RPMI7951 (cell line): Measurements from ENCODE around the gene NRXN3. TPM values are rescaled to one million over a fixed set of nuclear protein-coding genes. Genes with fewer than 3 reads are reported as not detected.

Experiments used
- DNase-seq: peaks from one replicate; pipeline ENCODE4 v3.0.0-alpha.2; 2012; ENCODE audit warnings: low read depth
- total RNA-seq: library from RNA; depleted of rRNA; stranded (reverse); fragments of >200 nt; shearing (Covaris generic); gene quantifications from 2 replicates; pipeline ENCODE4 v1.2.3, GENCODE V29; 2014

NRXN3 gene
- total RNA-seq, 1 experiment from 2014 or later, result 0.24 TPM

DNA sequence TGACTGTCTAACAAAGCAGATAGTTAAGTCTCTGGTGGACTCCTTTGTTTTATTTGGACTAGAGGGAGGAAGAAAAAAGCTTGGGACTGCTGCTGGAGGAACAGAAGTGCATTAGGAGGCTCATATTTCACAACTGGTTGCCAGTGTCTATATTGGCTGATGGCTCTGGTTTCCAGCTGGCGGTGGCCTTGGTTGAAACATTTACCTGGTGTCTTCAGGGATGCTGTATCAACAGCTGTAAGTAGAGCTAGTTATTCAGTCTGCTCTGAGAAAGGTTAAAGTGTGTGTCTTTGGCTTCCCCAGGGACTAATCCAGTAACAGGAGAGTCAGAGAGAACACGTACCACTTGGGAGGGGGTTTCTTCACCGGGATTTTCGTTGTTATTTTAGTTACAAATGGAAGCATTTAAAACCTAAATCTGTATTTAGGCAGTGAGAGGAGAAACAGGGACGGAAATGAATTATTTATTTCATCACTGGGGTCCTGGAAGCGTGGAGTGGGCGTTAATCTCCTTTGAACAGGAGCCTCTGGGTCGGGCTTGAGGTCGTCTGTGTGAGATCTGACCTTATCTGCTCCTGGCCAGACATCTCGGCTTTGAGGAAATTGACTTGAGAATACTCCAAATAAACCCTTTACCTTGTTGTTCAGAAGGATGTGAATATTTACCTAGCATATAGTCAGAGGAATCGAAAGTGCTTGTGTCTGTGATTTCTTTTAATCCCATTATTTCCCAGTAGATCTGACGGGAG, 149.9 kb downstream of the NRXN3 start:
- DNase-seq, result no peak

DNA sequence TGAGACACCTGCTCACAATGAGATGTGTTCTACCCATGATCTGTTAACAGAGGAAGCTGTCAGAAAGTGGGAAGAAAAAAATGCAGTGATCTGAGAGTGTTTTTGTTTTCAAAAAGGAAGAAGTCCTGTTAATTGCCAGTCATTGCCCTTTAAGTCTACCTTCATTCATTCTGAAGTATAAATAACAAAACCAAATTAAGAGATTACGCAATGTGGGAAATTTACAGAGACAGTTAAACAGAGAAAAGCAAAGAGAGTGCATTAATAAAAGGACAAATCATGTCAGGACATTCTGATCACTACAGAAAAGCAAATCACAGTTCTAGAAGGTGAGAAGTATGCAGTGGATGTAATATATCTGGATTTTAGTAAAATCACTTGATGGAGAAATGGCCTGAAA, 154.2 kb downstream of the NRXN3 start:
- no peak for DNase-seq

DNA sequence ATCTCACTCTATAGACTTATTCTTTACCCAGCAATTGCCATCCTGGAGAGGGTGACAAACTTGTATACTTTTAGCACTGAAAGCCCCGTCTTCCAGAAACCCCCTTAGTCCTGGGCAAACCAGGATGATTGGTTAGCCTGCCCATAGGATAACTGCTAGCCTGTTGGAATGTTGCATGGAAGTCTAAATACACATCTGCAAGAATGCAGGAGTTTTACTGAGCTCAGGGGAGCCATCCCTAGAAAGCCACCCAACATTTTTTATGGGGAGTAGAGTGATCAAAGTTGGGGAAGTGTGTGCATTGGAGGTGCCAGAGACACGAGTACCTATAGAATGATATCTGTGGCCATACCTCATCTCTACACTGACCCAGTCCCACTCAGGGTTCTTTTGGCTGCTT, 155.7 kb downstream of the NRXN3 start:
- no peak for DNase-seq

DNA sequence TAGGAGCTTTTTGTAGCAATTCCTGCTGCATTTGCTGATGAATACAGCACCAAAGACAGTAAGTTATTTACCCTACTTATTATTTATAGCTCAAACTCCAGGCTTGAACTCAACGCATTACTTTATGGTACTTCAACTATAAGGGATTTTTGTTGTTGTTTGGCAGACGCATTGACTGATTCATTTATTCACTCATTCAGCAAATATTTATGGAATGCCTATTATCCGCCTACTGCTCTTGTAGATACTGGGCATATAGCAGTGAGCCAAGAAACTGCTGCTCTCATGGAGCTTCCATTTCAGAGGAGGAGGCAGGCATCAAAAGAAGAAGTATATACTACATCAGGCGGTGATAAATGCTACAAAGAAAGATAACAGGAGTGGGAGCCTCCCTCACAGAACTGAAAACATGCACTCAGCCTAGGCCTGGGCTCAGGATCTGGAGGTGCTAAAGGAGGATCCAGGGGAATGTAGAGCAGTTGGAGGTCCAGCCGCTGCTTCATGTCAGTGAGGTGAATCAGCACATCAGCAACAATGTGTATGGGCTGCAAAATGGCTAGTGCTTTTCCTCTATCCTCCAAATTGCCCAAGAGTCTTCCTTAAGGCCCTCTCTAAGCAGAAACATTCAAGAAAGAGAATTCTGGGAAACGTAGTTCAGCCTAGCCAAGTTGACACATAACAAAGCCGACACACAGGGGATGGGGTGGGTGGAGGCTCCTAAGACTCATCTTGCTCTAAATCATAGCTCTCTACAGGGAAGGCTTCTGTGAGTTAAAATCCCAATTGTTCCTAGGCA, 157.5 kb downstream of the NRXN3 start:
- DNase-seq, result no peak

DNA sequence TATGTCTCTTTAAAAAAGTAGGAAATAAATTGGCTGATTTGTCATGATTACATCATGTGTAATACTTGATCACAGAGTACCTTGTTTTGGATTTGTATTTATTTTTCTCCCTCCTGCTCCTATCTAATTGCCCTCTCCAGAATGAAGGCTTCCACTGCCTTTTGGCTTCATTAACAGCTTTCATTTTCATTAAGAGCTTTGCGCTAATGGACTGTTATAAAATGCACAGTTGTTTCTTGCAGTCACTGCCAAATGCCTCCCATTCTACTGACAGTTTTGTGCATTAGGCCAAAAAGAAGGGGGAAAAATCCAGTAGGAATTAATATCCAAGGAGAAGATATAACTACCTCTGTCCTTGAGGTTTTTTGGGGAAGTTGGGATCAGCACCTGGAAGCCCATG, 159.2 kb downstream of the NRXN3 start:
- no peak for DNase-seq

DNA sequence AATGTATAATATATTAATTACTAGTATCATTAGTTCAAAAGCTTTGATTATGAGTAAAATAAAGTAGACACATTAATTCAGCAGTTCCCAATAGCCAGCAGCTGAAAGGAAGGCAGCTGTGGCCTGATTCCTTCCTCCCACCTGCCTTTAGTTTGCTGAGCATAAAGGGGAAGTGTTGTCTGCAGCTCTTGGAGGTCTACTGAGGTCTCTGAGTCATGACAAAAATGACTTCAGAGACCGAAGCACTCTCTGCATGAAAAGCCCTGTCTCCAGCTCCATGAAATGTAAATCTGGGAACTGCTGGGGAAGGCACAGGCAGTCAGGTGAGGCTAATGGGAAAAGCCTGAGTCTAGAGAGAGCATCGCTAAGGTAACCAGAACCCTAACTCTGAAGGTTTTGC, 165.4 kb downstream of the NRXN3 start:
- DNase-seq, result no peak

DNA sequence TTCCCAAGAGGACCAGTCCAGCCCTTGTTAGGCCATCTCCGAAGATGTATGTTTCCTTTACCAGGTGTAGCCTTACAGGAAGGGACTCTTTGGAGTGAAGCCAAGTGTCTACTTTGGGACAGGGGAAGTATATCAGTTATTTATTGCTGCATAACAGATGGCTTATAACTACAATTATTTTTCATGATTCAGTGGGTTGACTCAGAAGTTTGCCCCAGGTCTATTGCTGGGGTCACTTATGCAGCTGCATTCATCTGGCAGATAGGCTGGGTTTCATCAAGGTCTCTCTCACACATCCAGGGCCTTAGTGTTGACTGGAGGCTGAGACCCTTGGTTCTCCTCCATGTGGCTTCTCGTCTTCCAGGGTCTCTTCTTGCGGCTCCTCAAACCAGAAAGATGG, 170.1 kb downstream of the NRXN3 start:
- no peak for DNase-seq

DNA sequence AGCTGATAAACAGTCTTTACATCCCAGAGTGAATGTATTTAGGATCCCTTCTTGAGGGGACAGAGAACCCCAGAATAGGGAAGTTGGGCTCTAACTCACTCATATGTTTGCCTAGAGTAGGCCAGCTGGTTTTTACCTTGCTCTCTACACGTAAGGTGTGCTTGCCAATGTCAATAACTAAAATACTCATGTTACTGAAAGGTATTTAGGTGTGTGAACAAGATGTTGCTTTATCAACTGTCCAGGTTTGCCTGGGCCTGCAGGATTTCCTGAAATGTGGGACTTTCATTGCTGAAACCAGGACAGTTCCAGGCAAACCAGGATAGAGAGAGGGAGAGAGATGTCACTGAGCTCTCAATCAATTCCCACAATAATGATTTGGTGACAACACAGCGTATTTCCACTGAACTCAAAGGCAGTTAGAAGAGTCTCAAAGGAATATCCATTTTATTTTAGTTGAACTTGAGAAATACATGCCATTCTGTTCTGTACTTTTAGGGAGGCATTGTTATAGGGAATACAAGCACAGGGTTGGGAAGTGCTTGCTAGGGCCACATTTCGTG, 171.7 kb downstream of the NRXN3 start:
- no peak for DNase-seq

DNA sequence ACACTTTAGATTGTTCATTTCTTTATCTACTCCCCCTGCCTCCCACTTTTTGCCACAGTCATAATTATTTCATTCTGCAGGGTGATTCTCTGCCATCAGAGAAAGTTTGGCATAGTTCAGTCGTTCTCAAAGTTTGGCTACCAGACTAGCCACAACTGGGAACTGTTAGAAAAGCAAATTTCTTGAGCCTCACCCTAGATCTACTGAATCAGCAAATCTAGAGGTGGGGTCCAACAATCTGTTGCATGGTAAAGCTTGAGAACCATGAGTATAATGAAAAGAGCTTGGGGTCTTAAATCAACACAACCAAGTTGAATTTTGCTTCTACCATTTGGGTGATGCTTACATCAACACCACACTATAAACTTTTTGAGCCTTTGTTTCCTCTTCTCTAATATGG, 172.7 kb downstream of the NRXN3 start:
- DNase-seq, result no peak

DNA sequence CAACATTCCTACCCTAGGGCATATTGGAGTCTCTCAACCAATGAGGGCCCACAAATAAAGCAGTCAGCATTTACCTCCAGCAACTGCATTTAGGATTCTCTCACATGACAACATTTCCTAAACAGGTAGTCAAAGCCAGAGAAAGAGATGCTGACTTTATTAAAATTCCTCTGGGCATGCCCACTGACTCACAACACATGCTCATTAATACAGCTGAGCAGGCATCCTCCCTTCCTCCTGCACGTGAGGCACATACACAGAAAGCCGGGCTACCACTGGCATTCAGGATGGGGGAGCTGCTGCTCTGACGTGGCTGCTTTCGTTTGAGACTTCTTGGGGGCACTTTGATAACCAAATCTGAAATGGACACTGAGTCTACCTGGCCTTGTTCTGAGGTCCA, 174.1 kb downstream of the NRXN3 start:
- DNase-seq, result no peak

DNA sequence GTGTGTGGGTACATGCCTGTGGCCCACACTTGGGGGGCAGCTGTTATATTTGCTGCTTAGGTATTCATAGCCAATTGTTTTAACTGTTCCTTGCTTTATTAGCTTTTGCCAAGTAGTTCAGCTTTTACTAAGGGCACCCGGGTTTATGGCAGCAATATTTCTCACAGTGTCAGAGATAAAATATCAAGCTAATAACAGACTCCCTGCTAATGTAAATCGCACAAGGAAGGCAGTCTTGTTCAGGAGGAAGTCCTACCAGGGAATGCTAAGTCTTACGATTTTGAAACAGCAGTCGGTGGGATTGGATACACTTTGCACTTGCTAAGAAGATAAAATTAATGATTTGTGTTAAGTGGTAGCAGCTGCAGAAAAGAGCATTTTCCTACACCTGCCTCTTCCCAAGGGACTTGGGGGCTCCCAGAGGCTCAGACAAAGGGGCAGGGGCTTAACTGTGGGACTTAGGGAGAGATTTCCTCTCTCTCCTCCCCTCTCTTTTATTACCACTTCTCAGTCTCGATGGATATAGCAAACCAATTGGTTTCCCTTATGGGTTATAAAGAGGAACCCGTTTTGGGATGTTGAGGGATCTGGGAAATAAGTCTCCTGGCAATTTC, 175.1 kb downstream of the NRXN3 start:
- no peak for DNase-seq

DNA sequence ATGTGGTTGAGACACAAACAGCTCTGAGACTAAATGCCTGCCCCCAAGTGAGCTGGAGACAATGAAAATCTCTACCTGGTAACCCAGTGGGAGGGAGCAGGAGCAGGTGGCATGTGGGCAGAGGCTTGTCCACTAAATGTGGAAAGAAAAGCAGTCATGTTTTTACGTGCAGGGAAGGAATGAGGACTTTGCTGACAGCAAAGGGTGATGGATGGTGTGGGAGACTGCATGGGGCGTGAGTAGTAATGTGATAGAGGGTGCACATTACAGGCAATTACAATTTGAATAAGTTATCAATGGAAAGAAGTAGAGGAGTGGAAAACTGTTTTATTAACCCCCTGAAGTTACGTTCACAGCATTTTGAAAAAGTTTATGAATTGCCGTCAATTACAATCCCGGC, 176.6 kb downstream of the NRXN3 start:
- no peak for DNase-seq

DNA sequence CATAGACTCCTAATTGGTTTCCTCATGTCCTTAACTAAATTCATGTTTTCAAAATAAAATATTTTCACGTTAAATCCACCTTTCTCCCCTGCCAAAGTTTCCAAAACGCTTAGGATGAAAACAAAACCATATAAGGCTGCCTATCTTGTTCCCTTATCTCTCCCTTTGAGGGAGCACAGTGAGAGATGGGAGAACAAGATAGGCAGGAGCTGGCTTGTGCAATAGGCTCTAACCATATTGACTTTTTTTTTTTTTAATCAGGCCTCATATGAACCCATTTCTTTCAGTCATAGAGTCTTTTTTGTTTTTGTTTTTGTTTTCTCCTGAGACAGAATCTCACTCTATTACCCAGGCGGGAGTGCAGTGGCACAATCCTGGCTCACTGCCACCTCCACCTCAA, 184.9 kb downstream of the NRXN3 start:
- no peak for DNase-seq

DNA sequence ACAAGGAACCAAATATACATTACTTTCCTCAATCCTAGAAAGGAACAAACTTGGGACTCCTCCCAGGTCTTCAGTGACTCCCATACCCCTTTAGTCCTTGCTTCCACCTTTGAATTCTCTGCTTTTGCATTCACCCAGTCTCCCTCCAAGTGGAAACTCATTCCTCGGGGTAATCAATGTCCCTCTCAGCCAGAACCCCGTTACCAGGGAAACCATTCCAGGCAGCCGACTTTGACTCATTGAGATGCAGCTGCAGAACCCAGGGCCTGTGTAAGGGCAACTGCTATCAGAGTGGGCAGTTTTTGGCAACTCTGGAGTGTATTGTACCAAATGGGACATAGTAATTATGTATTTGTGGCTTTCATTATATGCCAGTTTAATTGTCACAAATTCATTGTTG, 186.2 kb downstream of the NRXN3 start:
- DNase-seq, result no peak

DNA sequence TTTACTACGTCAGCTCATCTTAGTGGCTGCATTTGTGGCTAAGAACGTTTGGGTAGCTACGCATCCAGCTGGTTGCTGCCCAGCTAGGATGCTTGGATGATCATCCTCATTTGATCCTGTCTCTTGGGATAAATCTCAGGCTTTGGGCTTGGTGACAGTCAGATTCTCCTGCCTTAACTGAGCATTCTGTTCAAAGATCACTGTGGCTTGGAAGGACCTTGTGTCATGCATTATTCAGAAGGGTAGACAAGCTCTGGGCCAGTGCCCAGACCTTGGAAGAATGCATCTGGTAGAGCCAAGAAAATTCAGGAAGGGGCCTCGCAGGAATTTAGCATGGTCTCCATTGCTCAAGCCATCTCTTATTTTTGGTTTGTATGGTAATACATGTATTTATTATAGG, 188.4 kb downstream of the NRXN3 start:
- DNase-seq, result no peak

DNA sequence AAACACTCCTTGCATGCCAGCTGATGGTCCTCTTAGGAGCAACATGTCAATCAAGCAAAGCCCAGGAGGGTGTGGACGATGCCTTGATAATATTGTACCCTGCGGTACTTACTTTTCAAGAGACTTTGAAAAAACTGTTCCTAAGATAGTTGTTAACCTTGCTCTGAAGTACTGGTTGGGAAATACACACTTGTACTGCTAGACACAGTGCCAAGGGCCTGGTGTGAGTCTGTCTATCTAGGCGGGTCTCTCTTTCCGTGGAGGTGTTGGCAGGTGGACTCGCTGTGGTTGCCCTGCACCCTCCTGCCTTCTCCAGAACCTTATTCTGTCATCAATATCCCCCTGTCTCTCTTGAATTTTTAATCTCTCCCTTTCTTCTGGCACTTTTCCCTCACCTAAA, 189.4 kb downstream of the NRXN3 start:
- DNase-seq, result no peak

DNA sequence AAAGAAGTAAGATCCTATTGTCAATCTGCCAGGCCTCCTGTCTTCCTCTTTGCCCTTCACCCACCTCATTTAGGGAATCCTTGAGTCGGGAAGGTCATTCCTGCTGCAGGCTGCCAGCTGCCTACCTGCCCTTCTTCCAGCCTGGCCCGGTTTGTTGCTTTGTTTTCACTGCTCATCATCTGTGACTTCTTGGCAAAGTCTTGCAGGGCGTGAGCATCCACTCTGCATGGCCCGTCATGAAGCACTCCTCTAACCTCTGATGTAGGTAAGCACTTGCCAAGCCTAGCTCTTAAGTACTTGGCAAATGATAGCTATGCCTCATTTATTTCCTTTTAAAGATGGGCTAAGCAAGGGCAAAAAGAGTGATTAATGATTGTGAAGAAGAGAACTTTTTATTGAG, 192.8 kb downstream of the NRXN3 start:
- no peak for DNase-seq

DNA sequence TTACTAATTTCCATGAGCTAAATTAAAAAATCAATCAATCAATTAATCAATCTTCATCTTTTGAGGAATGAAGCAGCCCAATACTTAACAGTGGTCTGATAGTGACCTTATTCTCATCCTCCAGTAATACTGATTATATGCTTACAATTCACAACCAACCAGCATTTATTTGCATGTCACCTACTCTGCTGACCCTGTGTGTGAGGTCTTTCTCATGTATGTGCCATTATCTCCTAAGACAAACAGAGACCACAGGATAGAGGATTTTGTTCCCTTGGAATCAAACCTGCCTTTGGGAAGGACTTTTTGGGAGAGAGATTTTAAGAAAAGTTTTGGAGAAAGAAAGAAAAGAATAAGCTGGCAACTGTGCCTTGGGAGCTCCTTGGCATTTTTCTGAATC, 197.2 kb downstream of the NRXN3 start:
- no peak for DNase-seq

DNA sequence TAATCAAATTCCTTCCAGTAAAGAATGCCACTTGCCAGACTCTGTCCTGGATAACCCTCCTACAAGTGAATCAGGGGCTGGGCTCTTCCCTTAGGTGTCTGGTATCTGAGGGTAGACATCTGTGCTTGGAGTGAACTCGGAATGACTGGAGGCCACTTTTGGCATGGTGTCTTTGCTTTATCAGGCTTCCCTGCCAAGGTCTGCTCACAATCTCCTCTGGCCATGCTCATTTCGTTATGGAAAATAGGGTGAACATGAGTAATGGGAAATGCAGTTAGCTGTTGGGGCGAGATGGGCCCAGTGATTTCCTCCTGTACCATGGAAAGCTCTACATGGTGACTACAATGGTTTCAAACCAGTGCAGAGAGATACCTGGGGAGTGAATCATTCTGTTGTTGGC, 212.9 kb downstream of the NRXN3 start:
- DNase-seq, result no peak

DNA sequence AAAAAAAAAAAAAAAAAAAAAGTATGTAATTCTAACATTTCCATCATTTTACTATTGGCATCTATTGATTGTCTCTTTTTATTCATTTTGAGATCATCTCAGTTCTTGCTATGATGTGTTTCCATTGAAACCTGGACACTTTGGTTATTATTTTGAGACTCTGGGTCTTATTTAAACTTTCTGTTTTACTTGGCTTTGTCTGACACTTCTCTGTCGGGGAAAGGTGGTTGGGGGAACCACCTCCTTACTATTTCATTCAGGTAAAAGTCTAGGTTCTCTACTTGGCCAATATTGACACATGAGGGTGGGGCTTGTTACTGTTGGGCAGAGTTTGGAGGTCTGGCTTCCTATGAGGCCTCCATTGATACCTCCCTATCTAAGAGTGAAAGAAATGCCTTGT, 228.0 kb downstream of the NRXN3 start:
- no peak for DNase-seq

DNA sequence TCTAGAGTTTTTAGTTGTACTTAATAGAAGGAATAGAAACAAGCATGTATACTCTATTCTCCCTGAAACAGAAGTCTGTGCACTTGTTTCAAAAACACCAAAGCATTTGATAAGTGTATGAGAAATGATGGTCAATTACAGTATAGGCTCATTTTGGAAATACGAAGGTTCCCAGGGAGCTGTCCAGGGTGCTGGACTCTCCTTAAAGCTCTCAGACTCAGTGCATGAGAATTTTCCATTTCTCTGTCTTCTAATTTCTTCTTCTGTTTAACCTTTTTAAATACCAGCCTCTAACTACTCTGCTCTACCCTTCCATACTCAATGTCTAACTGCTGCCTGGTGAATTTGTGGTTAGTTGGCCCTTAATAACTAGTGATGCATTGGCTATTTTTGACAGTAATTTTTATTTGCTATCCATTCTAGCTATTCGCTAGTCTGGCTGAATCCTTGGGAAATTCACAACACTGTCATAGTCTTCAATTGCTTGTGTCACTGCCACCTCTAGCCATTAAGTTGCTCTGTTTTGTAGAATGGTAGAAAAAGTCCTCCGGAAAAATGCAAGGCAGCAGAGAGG, 229.2 kb downstream of the NRXN3 start:
- peak; percentile 1 for DNase-seq

DNA sequence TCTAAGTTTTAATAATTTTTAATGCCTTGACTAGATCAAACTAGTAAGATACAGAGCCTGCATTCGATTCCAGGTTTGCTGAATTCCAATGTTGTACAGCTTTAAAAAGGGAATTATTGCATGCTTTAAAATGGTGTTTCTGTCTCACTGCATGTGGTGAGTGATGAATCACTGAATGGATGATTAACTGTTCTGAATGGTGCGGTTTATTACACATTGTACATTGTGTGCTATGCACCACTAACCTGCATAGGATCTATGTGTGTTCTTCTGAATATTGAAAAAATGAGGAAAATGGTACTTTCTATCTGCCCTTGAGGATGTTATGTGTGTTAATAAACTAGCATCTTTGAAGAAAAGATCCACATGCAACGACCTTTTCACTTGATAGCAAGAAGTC, 231.7 kb downstream of the NRXN3 start:
- no peak for DNase-seq
